GM12892 (cell line): ENCODE results near the gene SLX1A. TPM values are rescaled to one million over a fixed set of nuclear protein-coding genes. Genes with fewer than 3 reads are reported as not detected.
"Not testable (repeated sequence)": the region's sequence is repeated elsewhere in the genome, so short reads cannot be mapped to it uniquely, and the experiment has no call there.

Experiments used
- DNase-seq: peaks from one replicate; pipeline ENCODE4 v3.0.0; 2011; ENCODE audit not compliant: insufficient read length
- FAIRE-seq: peaks from 2 replicates; lab custom pipeline; 2011; peaks lifted over from hg19 to GRCh38; lab: Jason Lieb, UNC
- POLR2A ChIP-seq: IDR thresholded peaks from 2 replicates; pipeline ENCODE4 v1.6.1; 2011; ENCODE audit warnings: low read depth, low read length, control low read depth
- POLR2AphosphoS5 ChIP-seq: IDR thresholded peaks from 2 replicates; pipeline ENCODE4 v1.6.1; 2011; ENCODE audit warnings: low read depth, low read length, control low read depth
- TAF1 ChIP-seq: IDR thresholded peaks from 2 replicates; pipeline ENCODE4 v1.6.1; 2011; ENCODE audit warnings: low read depth, mild to moderate bottlenecking, control low read depth, low read length, borderline replicate concordance
- polyA plus RNA-seq: library from polyadenylated mRNA; unstranded; fragments of >200 nt; gene quantifications from one replicate; pipeline ENCODE4 v1.2.1, GENCODE V29; 2012; ENCODE audit warnings: missing spikeins, inconsistent platforms; ENCODE audit not compliant: missing spikeins

The SLX1A gene
- polyA plus RNA-seq = 10.3 TPM

GRCh38 chr16:30193615-30194014, at the start of gene SLX1A, which contains the start of gene BOLA2B:
TSS of gene SLX1A (plus strand) at chr16:30193875. CDS start at chr16:30194085, 210 bp downstream.
TSS of gene BOLA2B (minus strand) at chr16:30193666. CDS start at chr16:30193595, 71 bp downstream.
- FAIRE-seq = peak; percentile 94
- DNase-seq = not testable (repeated sequence)

GRCh38 chr16:30144017-30144416, 49.7 kb upstream of the SLX1A start:
- DNase-seq (no peak), FAIRE-seq (no peak)
- TF ChIP-seq POLR2A = no peak
- no peak for TF ChIP-seq TAF1
- no peak for TF ChIP-seq POLR2AphosphoS5

- FAIRE-seq (no peak), DNase-seq (no peak)
- TF ChIP-seq POLR2AphosphoS5 = no peak
- no peak for TF ChIP-seq POLR2A
- no peak for TF ChIP-seq TAF1
Observed at GRCh38 chr16:30144917-30145316, 48.8 kb upstream of the SLX1A start.

- TF ChIP-seq POLR2AphosphoS5 = no peak
- DNase-seq (no peak), FAIRE-seq (no peak)
Observed at GRCh38 chr16:30145657-30146056, 48.0 kb upstream of the SLX1A start.

DNA sequence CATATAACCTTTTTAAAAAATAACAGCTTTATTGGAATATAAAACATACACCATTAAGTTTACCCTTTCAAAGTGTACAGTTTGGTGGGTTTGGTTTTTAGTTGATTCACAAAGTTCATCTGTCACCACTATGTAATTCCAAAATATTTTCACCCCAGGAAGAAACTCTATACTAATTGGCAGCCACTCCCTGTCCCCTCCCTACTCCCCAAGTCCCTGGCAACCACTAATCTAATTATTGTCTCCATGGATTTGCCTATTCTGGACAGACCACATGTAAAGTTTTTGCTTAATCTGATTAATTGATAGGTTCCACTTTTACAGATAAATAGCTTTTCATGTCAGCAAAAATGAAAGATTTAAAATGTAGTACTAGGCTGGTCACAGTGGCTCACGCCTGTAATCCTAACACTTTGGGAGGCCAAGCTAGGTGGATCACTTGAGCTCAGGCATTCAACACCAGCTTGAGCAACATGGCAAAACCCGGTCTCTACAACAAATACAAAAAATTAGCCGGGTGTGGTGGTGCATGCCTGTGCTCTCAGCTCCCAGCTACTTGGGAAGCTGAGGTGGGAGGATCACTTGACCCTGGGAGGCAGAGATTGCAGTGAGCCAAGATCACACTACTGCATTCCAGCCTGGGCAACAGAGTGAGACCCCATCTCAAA, 45.7 kb upstream of the SLX1A start:
- no peak for FAIRE-seq
- TF ChIP-seq POLR2AphosphoS5 (no peak), POLR2A (no peak), TAF1 (no peak)
- no peak for DNase-seq

- TF ChIP-seq POLR2A = no peak
- no peak for TF ChIP-seq POLR2AphosphoS5
- TF ChIP-seq TAF1 = no peak
- no peak for DNase-seq
- FAIRE-seq = no peak
Observed at GRCh38 chr16:30149250-30149930, 44.3 kb upstream of the SLX1A start.

- FAIRE-seq (no peak), DNase-seq (no peak)
- no peak for TF ChIP-seq POLR2AphosphoS5
- no peak for TF ChIP-seq TAF1
- TF ChIP-seq POLR2A = no peak
Observed at GRCh38 chr16:30151091-30151490, 42.6 kb upstream of the SLX1A start.

DNA sequence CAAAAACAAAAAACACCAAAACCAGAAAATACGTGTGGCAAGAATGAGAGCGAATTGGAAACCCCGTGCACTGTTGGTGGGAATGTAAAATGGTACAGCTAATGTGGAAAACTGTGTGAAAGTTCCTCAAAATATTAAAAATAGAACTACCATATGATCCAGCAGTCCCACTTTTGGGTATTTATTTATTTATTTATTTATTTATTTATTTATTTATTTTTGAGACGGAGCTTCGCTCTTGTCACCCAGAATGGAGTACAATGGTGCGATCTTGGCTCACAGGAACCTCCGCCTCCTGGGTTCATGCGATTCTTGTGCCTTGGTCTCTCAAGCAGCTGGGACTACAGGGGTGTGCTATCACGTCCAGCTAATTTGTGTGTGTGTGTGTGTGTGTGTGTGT, 41.2 kb upstream of the SLX1A start:
- no peak for TF ChIP-seq POLR2AphosphoS5
- no peak for TF ChIP-seq POLR2A
- TF ChIP-seq TAF1 = no peak
- no peak for DNase-seq
- no peak for FAIRE-seq

- TF ChIP-seq POLR2A (no peak), POLR2AphosphoS5 (no peak), TAF1 (no peak)
- DNase-seq = no peak
- no peak for FAIRE-seq
Observed at GRCh38 chr16:30155188-30155587, 38.5 kb upstream of the SLX1A start.

GRCh38 chr16:30157214-30157613, 36.5 kb upstream of the SLX1A start:
- no peak for FAIRE-seq
- TF ChIP-seq POLR2A (no peak), POLR2AphosphoS5 (no peak), TAF1 (no peak)
- DNase-seq = no peak

DNA sequence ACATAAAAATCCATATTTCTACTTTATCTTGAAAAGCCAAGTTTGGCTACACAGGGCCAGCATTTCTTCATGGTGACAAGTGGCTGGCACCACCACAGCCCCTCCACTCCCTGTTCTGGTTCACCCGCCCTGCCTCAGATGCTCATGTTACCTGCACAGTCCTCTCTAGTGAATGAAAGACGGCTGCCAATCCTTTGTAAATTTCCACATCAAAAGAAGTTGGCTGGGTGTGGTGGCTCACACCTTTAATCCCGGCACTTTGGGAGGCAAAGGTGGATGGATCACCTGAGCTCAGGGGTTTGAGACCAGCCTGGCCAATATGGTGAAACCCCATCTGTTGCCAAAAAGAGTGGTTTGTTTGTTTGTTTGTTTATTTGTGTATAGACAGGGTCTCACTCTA, 30.1 kb upstream of the SLX1A start:
- FAIRE-seq = no peak
- no peak for TF ChIP-seq POLR2A

GRCh38 chr16:30166202-30166902, 27.3 kb upstream of the SLX1A start:
- FAIRE-seq (no peak), DNase-seq (peak; percentile 57)
- TF ChIP-seq TAF1 (no peak), POLR2AphosphoS5 (no peak), POLR2A (no peak)

More for the DNA sequence above, 30.1 kb upstream of the SLX1A start:
- DNase-seq = no peak

DNA sequence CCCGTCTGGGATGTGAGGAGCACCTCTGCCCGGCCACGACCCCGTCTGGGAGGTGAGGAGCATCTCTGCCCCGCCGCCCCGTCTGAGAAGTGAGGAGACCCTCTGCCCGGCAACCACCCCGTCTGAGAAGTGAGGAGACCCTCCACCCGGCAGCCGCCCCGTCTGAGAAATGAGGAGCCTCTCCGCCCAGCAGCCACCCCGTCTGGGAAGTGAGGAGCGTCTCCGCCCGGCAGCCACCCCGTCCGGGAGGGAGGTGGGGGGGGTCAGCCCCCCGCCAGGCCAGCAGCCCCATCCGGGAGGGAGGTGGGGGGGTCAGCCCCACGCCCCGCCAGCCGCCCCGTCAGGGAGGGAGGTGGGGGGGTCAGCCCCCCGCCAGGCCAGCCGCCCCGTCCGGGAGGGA, 24.9 kb upstream of the SLX1A start:
- not testable (repeated sequence) for FAIRE-seq, DNase-seq

DNA sequence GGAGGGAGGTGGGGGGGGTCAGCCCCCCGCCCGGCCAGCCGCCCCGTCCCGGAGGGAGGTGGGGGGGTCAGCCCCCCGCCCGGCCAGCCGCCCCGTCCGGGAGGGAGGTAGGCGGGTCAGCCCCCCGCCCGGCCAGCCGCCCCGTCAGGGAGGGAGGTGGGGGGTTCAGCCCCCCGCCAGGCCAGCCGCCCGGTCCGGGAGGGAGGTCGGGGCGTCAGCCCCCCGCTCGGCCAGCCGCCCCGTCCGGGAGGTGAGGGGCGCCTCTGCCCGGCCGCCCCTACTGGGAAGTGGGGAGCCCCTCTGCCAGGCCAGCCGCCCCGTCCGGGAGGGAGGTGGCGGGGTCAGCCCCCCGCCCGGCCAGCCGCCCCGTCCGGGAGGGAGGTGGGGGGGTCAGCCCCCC, 24.3 kb upstream of the SLX1A start:
- DNase-seq, FAIRE-seq: not testable (repeated sequence)

GRCh38 chr16:30170145-30170544, 23.5 kb upstream of the SLX1A start:
- FAIRE-seq, DNase-seq: not testable (repeated sequence)
